GM12892 (cell line): Measurements from ENCODE around the gene ARID1B.
"Not testable (repeated sequence)": the region's sequence is repeated elsewhere in the genome, so short reads cannot be mapped to it uniquely, and the experiment has no call there.

Experiments
- DNase-seq: peaks from one replicate; pipeline ENCODE4 v3.0.0; 2011; ENCODE audit not compliant: insufficient read length
- FAIRE-seq: peaks from 2 replicates; lab custom pipeline; 2011; peaks lifted over from hg19 to GRCh38; lab: Jason Lieb, UNC
- POLR2A ChIP-seq: IDR thresholded peaks from 2 replicates; pipeline ENCODE4 v1.6.1; 2011; ENCODE audit warnings: low read depth, low read length, control low read depth
- POLR2AphosphoS5 ChIP-seq: IDR thresholded peaks from 2 replicates; pipeline ENCODE4 v1.6.1; 2011; ENCODE audit warnings: low read depth, low read length, control low read depth
- TAF1 ChIP-seq: IDR thresholded peaks from 2 replicates; pipeline ENCODE4 v1.6.1; 2011; ENCODE audit warnings: low read depth, mild to moderate bottlenecking, control low read depth, low read length, borderline replicate concordance

ARID1B gene

DNA sequence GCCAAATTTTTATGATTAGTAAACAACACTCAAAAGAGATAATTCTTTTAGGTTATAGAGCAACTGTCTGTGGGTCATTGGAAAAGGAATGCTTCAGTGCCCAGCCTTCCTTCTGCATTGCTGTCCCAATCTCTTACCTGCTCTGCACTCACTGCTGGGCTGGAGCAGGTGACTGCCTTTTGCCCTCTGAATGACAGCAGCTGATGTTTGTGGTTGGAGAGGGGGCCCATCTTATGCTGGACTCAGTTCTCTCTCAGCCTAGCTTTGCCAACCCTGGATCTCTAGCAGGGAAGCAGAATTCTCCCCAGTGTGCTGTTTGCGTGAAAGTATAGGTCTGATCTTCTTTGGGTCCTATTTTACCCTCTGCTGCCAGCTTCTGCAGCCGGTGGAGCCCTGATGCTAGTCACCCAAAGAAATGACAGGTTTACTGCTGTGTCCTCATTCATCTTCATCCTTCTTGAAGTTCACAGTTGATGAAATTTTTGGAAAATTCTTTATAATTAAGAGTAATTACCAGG lies 193.5 kb downstream of the ARID1B start:
- FAIRE-seq: no peak
- no peak for DNase-seq
- TF ChIP-seq TAF1 (no peak), POLR2AphosphoS5 (no peak), POLR2A (no peak)

DNA sequence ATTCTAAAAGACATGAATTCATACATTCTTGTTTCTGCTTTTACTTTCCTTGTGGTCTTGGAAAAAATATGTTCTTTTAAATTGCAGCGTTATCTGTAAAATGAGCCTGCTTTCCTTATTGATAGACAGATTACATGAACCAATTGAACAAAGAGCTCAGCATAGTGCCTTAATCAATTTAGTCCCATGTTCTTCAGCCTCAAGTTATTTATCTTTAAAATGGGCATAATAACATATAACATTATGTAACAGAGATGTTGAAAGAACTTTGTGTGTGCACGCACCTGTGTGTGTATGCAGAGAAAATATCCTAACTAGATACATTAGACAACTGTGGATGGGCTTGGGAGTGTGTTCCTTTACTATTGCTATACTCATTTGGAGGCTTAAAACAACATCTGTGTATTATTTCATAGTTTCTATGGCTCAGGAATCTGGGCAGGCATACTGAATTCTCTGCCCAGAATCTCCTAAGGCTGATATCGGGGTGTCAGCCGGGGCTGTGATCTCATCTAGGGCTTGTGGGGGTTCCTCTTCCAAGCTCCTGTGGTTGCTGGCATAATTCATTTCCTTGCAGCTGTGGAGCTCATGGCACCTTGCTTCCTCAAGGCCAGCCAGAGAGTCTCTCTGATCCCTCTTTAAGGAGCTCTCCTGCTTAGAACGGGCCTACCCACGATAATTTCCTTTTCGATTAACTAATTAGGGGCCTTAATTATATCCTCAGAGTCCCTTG lies 194.1 kb downstream of the ARID1B start:
- FAIRE-seq: no peak
- TF ChIP-seq TAF1: no peak
- TF ChIP-seq POLR2A: no peak
- no peak for TF ChIP-seq POLR2AphosphoS5

DNA sequence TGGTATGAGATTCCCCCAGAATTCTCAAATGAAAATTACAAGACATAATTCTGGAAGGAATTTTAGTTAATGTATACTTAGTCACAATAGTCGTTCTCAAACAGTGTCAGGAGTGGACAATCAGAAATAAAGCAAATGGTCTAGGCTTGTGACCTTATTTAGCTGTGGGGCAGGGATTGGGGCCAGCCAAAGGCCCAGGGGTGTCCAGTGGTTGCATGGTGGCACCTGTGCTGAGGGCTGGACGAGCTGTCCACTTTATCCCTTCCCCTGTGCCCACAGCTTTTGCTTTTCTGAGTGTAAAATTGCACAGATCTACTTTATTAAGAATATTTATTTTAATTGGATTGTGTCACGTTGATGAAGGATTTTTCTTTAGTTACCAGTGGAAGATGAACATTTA lies 195.0 kb downstream of the ARID1B start:
- TF ChIP-seq TAF1 (no peak), POLR2A (no peak), POLR2AphosphoS5 (no peak)
- FAIRE-seq (no peak), DNase-seq (no peak)

More for the DNA sequence above, 194.1 kb downstream of the ARID1B start:
- DNase-seq: no peak

DNA sequence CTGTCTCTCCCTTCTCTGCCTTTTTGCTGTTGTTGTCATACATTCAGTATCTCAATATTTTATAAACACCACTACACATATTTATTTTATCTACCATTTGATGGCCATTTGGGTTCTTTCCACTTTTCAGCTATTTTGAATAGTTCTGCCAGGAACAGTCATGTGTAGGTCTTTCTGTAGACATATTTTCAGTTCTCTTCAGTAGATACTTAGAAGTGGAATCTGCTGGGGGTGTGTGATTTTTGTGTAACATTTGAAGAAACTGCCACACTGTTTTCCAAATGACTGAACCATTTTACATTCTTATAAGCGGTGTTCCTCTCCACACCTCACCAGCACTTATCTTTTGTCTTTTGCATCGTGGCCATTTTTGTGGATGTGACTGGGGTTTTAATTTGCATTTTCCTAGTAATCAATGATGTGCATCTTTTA lies 197.7 kb downstream of the ARID1B start:
- DNase-seq (no peak), FAIRE-seq (peak; percentile 72)
- TF ChIP-seq POLR2AphosphoS5 (no peak), TAF1 (no peak), POLR2A (no peak)

DNA sequence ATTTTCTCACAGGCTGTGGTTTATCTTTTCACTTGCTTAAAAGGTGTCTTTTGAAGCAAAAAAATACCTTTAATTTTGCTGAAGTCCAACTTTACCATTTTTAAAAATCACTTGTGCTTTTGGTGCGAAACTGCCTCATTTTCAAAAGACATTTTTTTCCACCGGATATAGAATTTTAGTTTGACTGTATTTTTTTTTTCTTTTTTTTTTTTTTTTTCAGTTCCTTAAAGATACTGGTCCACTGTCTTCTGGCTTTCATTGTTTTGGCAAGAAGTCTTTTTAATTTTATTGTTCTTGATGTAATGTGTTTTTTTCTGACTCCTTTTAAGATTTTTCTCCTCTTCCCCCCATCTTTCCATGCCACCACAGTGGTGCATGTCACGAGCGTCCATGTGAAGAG lies 198.2 kb downstream of the ARID1B start:
- no peak for TF ChIP-seq POLR2A
- no peak for TF ChIP-seq TAF1
- TF ChIP-seq POLR2AphosphoS5: no peak
- no peak for DNase-seq

DNA sequence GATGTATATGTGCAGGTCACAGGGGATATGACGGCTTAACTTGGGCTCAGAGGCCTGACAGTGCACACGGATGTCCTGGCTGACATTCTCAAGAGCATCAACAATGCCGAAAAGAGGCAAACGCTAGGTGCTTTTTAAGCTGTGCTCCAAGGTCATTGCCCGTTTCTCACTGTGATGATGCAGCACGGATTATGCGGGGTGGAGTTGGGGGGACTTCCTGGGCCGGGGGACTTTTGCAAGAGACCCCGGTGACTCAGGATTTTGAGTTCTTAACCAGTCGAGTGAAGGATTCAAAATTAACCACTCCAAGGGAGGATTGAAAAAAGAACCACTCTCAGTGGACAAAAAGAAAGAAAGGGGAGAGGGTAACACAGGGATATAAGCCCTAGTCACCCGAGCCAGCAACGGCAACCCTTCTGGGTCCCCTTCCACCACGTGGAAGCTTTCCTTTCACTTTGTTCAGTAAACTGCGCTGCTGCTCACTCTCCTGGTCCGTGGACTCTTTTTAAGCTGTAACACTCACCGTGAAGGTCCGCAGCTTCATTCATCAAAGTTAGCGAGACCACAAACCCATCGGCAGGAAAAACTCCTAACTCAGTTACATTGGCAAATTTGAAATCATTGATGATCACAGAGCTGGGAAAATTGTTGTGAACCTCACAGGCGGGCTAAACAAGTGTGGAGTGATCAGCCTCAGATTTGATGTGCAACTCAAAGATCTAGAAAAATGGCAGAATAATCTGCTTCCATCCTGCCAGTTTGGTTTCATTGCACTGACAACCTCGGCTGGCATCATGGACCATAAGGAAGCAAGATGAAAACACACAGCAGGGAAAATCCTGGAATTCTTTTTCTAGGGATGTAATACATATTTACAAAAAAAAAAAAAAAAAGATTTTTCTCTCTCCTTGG lies 199.3 kb downstream of the ARID1B start:
- no peak for DNase-seq
- TF ChIP-seq POLR2AphosphoS5 (no peak), TAF1 (no peak), POLR2A (no peak)
- no peak for FAIRE-seq

More for the DNA sequence above, 198.2 kb downstream of the ARID1B start:
- FAIRE-seq: no peak

DNA sequence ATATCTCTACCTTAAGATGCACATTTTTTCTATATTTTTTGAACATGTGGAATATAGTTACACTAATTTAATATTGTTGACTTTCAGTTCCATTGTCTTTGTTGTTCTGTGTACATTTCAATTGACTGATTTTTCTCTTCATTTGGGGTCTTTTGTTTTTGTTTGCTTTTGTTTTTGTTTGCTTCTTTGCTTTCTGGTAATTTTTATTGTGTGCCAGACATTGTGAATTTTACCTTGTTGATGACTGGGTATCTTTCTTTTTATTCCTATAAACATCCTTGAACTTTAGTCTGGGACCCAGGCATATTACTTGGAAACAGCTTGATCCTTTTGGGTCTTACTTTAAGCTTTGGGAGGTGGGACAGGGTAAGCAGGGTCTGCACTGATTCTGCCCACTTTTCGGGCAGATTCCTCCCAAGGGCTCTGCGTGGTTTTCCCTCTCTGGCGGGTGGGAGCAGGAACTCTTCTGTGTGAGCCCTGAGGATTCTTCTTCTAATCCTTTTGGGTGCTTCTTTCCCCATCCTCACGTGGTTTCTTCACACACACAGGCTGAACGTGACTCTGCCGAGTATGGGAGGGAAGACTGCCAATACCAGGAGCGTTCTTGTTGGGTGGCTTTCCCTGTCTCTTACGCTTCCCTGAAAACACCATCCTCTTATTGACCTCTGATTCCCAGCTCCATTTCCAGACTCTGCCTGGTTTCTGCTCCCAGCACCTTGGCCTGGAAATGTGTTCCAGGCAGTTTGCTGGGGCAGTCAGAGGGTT lies 200.5 kb downstream of the ARID1B start:
- FAIRE-seq: no peak
- DNase-seq: no peak
- TF ChIP-seq TAF1 (no peak), POLR2A (no peak), POLR2AphosphoS5 (no peak)

DNA sequence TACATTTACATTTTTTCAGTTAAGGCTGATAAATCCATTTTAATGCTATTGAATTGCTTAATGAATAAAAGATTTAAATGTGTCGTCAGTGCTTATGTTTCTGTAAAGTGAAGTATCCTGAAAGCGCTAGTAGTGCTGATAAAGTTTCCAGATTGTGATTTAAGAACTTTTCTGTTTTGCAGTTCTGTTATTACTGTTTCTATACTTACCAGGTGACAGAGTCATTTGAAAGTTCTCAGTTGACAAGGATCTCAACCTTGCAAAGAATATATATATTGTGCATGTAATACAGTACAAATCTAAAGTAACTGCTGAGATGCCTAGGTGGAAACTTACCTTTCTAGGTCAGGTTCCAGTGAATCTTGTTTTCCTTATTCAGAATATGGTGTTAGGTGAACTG lies 201.8 kb downstream of the ARID1B start:
- no peak for DNase-seq
- TF ChIP-seq TAF1: no peak
- TF ChIP-seq POLR2AphosphoS5: no peak
- no peak for TF ChIP-seq POLR2A
- FAIRE-seq: no peak

DNA sequence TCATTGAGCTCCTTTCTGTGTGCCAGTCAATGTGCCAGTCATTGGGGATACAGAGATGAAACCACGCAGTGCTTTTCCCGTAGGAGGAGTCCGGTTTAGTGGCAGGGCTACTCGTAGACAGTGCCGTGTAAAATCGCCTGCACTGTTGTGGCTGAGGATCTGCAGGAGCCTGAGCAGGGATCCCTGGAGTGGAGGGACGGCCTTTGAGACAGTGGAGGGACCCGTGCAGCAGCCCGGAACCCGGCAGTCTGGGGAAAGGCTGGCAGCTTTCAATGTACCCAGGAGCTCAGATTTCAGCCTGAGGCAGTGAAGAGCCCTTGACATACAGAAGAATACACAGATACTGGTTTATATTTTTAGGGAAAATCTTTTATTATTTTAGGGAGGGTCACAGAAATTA lies 203.3 kb downstream of the ARID1B start:
- TF ChIP-seq POLR2AphosphoS5: no peak
- no peak for TF ChIP-seq POLR2A
- no peak for TF ChIP-seq TAF1
- no peak for DNase-seq
- FAIRE-seq: no peak

DNA sequence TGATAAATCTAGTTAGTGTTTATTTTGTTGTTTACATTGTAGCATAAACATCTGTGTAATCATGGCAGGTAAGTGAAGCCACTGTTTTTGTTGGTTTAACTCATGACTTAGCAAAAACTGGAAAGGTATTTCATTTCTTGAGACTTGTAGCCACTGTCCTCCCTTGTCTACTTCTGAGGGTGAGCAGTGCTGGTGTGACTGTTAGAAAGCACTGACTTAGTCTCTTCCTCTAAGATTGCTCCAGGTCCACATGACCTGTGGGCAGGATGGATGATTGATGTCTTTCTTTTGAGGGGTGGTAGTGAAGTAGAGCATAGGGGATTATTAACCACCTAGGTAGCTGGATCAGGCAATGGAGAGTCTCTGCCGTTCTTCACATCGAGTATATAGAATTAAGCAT lies 203.8 kb downstream of the ARID1B start:
- FAIRE-seq (no peak), DNase-seq (no peak)
- TF ChIP-seq POLR2A (no peak), POLR2AphosphoS5 (no peak), TAF1 (no peak)

DNA sequence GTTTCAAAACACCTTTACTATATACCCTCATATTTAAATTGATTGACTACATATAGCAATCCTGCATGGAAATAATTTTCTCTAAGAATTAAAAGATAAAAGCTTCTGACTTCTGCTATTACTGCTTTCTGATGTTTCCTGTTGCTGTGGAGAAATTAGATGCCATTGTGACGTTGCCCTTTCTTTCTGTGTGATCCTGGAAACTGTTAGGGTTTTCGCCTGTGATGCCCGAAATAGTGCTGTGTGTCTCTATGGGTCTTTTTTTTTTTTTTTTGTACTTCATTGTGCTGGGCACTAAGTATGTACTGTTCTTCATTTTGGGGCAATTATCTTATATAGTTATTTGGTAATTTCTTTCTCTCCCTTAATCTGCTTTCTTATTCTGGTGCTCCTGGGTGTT lies 205.0 kb downstream of the ARID1B start:
- FAIRE-seq (no peak), DNase-seq (no peak)
- TF ChIP-seq POLR2A (no peak), POLR2AphosphoS5 (no peak), TAF1 (no peak)

DNA sequence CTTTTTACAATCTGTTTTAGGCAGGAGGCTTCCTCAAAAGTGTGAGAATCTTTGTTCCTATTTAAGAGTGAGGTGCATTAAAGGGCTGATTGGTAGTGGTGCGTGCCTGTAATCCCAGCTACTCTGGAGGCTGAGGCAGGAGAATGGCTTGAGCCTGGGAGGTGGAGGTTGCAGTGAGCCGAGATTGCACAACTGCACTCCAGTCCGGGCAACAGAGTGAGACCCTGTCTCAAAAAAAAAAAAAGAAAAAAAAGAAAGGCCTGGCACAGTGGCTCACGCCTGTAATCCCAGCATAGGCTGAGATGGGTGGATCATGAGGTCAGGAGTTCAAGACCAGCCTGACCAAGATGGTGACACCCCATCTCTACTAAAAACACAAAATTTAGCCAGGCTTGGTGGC lies 205.7 kb downstream of the ARID1B start:
- not testable (repeated sequence) for FAIRE-seq, DNase-seq
